Body of pancreas (tissue), 4 donors: ENCODE measurements around the gene DAB1.

Experiments used
- CTCF ChIP-seq, 7 experiments: fragments of 450-650 bp in 4 of 7; fragments of 200-600 bp in 3 of 7; sonication (generic) in 3 of 7; IDR thresholded peaks; one replicate each; pipeline ENCODE4 v1.5.1; 2016 to 2019; ENCODE audit warnings: antibody characterized with exemption in 7 of 7
- POLR2A ChIP-seq, 3 donors: fragments of 450-650 bp; IDR thresholded peaks; one replicate each; pipeline ENCODE4 v1.6.1; 2016; ENCODE audit warnings: antibody characterized with exemption in 3 of 3, mild to moderate bottlenecking in 2 of 3

GRCh38 chr1:57316291-57316690, 107.6 kb downstream of the DAB1 start:
- TF ChIP-seq CTCF (IDR thresholded peaks at IDR 0.05), result no peak
- TF ChIP-seq POLR2A (IDR thresholded peaks at IDR 0.05), result no peak
